Ovary (tissue), 9 donors: ENCODE measurements around the gene UPK3BL1. TPM values are rescaled to one million over a fixed set of nuclear protein-coding genes. Genes with fewer than 3 reads are reported as not detected.
A peak's percentile ranks its signal among the peaks of the same experiment; 100 is the strongest.
"Not testable (repeated sequence)": the region's sequence is repeated elsewhere in the genome, so short reads cannot be mapped to it uniquely, and the experiment has no call there.

Experiments
- DNase-seq, 5 donors: peaks; one replicate each; pipeline ENCODE4 v3.0.0-alpha.2; 2019 to 2020
- H3K27ac ChIP-seq, 2 donors: fragments of 200-600 bp; one replicate each; pipeline versions ENCODE4 v1.5.1 to v1.8.0; 2019 to 2022
- H3K27me3 ChIP-seq: fragments of 200-600 bp; one replicate; pipeline ENCODE4 v1.8.0; 2022
- H3K36me3 ChIP-seq: fragments of 200-600 bp; sonication (generic); one replicate; pipeline ENCODE4 v1.5.1; 2019
- H3K4me1 ChIP-seq: one replicate; pipeline ENCODE4 v1.8.1; 2013; ENCODE audit warnings: mild to moderate bottlenecking, moderate library complexity; ENCODE audit not compliant: insufficient read depth
- H3K4me3 ChIP-seq: fragments of 200-600 bp; sonication (generic); one replicate; pipeline ENCODE4 v1.5.1; 2017
- H3K9me3 ChIP-seq, 2 donors: fragments of 200-600 bp in 1 of 2; sonication (generic) in 1 of 2; one replicate each; pipeline versions ENCODE4 v1.5.1 to v1.8.1; 2013 to 2019; ENCODE audit warnings: mild to moderate bottlenecking in 1 of 2, moderate library complexity in 1 of 2
- WGBS, 3 donors: extraction: QIAGEN DNeasy Blood & Tissue Kit in 1 of 3; methylation state at CpG; one replicate each; pipeline versions ENCODE4 v1.1.5 to v1.1.7; 2013 to 2017; 5-methylcytosine and 5-hydroxymethylcytosine counted together
- intact Hi-C, 4 donors: fragments of 100-400 bp; cut with DNase I; formaldehyde crosslinking; loops; one replicate each; pipeline versions ENCODE4 v1.11.0 to v1.15.1; 2022 to 2023
- polyA plus RNA-seq, 2 donors: library from polyadenylated mRNA; stranded (reverse); fragments of 200-250 nt in 1 of 2; fragments of 350-450 nt in 1 of 2; fragmentation: Illumina TruSeq in 1 of 2; extraction: RNeasy Lipid Tissue Mini Kit (QIAGEN cat#74804) in 1 of 2; gene quantifications; one replicate each; pipeline ENCODE4 v1.2.3, GENCODE V29; 2013 to 2014
- total RNA-seq, 7 donors: library from RNA; depleted of rRNA in 2 of 7; stranded (reverse); fragments of >200 nt in 2 of 7; fragmentation: NEBNext Ultra II Directional in 3 of 7; extraction: Animal tissue kit (Norgen Biotek cat#: 25700) in 3 of 7; gene quantifications; one replicate each; pipeline versions ENCODE4 v1.1.0 to v1.2.4, GENCODE V29; 2016 to 2023
- donor health status: DM: no; HTN: no; CAD: no; lungs with moderate emphysema.
- donor health status: DM: no; HTN: no; CAD: no.
- donor health status: Bipolar disorder and iron deficiency.
- donor health status: DM: yes; HTN: yes; CAD: no.
- donor health status: DM: no; HTN: no; CAD: no.
- donor health status: DM: yes; HTN: yes; CAD: no.

UPK3BL1 gene
- total and polyA plus RNA-seq, 9 donors = 7.3 to 52.7 (median 18.1) TPM

GRCh38 chr7:102667523-102667922, 24.9 kb upstream of the UPK3BL1 start:
- H3K36me3 ChIP-seq, H3K9me3 ChIP-seq, H3K4me3 ChIP-seq, H3K27ac ChIP-seq, H3K4me1 ChIP-seq, H3K27me3 ChIP-seq, intact Hi-C loops: not testable (repeated sequence)
- DNase-seq = peak in 1 of 5 donors; percentile 20
- WGBS, 3 donors = 87% methylated on average over 9 of the region's 14 CpGs; no CpG with 5 or more reads in 2 of the 3 donors

- H3K36me3 ChIP-seq, H3K9me3 ChIP-seq, H3K4me3 ChIP-seq, intact Hi-C loops, H3K27ac ChIP-seq, DNase-seq, H3K27me3 ChIP-seq, H3K4me1 ChIP-seq: not testable (repeated sequence)
- WGBS, 3 donors = no CpG with 5 or more reads among the region's 16 CpGs
Observed at GRCh38 chr7:102666850-102667249, 24.3 kb upstream of the UPK3BL1 start.

- H3K9me3 ChIP-seq, H3K27ac ChIP-seq, H3K4me1 ChIP-seq, H3K36me3 ChIP-seq, H3K4me3 ChIP-seq, H3K27me3 ChIP-seq, intact Hi-C loops, DNase-seq: not testable (repeated sequence)
- WGBS, 3 donors = 57 to 81% methylated on average over 3 to 4 of the region's 11 CpGs; no CpG with 5 or more reads in 1 of the 3 donors
Observed at GRCh38 chr7:102664765-102665164, 22.2 kb upstream of the UPK3BL1 start.

- H3K27ac ChIP-seq, H3K4me1 ChIP-seq, intact Hi-C loops, H3K27me3 ChIP-seq, H3K4me3 ChIP-seq, DNase-seq, H3K36me3 ChIP-seq, H3K9me3 ChIP-seq: not testable (repeated sequence)
- WGBS, 3 donors = no CpG with 5 or more reads among the region's 4 CpGs
Observed at GRCh38 chr7:102649924-102650323, 7.3 kb upstream of the UPK3BL1 start, which contains the start of gene SPDYE2B. Gene SPDYE2B, plus strand, starts transcription at chr7:102650319. Its CDS starts 2,030 bp downstream, at chr7:102652349.

- H3K9me3 ChIP-seq, H3K27me3 ChIP-seq, H3K36me3 ChIP-seq, intact Hi-C loops, H3K4me1 ChIP-seq, H3K4me3 ChIP-seq, H3K27ac ChIP-seq: not testable (repeated sequence)
- peak in 1 of 5 donors; percentile 10 for DNase-seq
- 95 to 99% (median 96%) methylated on average over 5 to 7 of the region's 7 CpGs for WGBS, 3 donors
Observed at GRCh38 chr7:102647813-102648212, 5.2 kb upstream of the UPK3BL1 start.

GRCh38 chr7:102643404-102643803, 813 bp upstream of the UPK3BL1 start:
- H3K4me1 ChIP-seq, H3K27me3 ChIP-seq, H3K9me3 ChIP-seq, DNase-seq, H3K4me3 ChIP-seq, H3K36me3 ChIP-seq, intact Hi-C loops, H3K27ac ChIP-seq: not testable (repeated sequence)
- WGBS, 3 donors = 44% methylated on average over 1 of the region's 1 CpG; no CpG with 5 or more reads in 2 of the 3 donors

- H3K36me3 ChIP-seq, H3K27me3 ChIP-seq, H3K4me1 ChIP-seq, H3K9me3 ChIP-seq, intact Hi-C loops, H3K4me3 ChIP-seq, H3K27ac ChIP-seq: not testable (repeated sequence)
- WGBS, 3 donors = 79 to 95% (median 89%) methylated on average over 4 to 8 of the region's 11 CpGs
- DNase-seq = peak in 3 of 5 donors; percentile 30 to 37 (median 32)
Observed at GRCh38 chr7:102638848-102639247, 3.7 kb downstream of the UPK3BL1 start.

GRCh38 chr7:102636956-102637355, 5.6 kb downstream of the UPK3BL1 start:
- H3K27me3 ChIP-seq, H3K9me3 ChIP-seq, intact Hi-C loops, H3K27ac ChIP-seq, H3K4me1 ChIP-seq, H3K36me3 ChIP-seq, H3K4me3 ChIP-seq: not testable (repeated sequence)
- peak in 2 of 5 donors; percentile 12 to 24 for DNase-seq
- WGBS, 3 donors = 88 to 90% (median 90%) methylated on average over 8 to 10 of the region's 13 CpGs

GRCh38 chr7:102635354-102635753, 7.2 kb downstream of the UPK3BL1 start:
- DNase-seq, H3K4me3 ChIP-seq, H3K9me3 ChIP-seq, H3K36me3 ChIP-seq, H3K4me1 ChIP-seq, H3K27me3 ChIP-seq, H3K27ac ChIP-seq, intact Hi-C loops: not testable (repeated sequence)
- WGBS, 3 donors = 90% methylated on average over 3 of the region's 5 CpGs; no CpG with 5 or more reads in 2 of the 3 donors

GRCh38 chr7:102634299-102634698, 8.3 kb downstream of the UPK3BL1 start:
- H3K4me3 ChIP-seq, H3K36me3 ChIP-seq, H3K4me1 ChIP-seq, H3K27ac ChIP-seq, H3K9me3 ChIP-seq, H3K27me3 ChIP-seq, intact Hi-C loops: not testable (repeated sequence)
- WGBS, 3 donors = 74 to 93% (median 81%) methylated on average over 2 to 6 of the region's 6 CpGs
- DNase-seq = peak in 1 of 5 donors; percentile 12

- H3K9me3 ChIP-seq, H3K27me3 ChIP-seq, H3K4me3 ChIP-seq, H3K27ac ChIP-seq, intact Hi-C loops, H3K36me3 ChIP-seq, H3K4me1 ChIP-seq: not testable (repeated sequence)
- DNase-seq = peak in 3 of 5 donors; percentile 7 to 17 (median 8)
- 60 to 63% methylated on average over 7 to 9 of the region's 9 CpGs; no CpG with 5 or more reads in 1 of the 3 donors for WGBS, 3 donors
Observed at GRCh38 chr7:102630622-102631021, 12.0 kb downstream of the UPK3BL1 start.

- intact Hi-C loops, H3K4me1 ChIP-seq, H3K27ac ChIP-seq, H3K36me3 ChIP-seq, H3K27me3 ChIP-seq, DNase-seq, H3K9me3 ChIP-seq, H3K4me3 ChIP-seq: not testable (repeated sequence)
- no CpG with 5 or more reads among the region's 8 CpGs for WGBS, 3 donors
Observed at GRCh38 chr7:102627271-102627904, 15.2 kb downstream of the UPK3BL1 start.
